Fibroblast of skin of left quadriceps (primary cell): Measurements from ENCODE around the gene MYT1.
"Not testable (repeated sequence)": the region's sequence is repeated elsewhere in the genome, so short reads cannot be mapped to it uniquely, and the experiment has no call there.

Experiments used
- DNase-seq, 2 experiments: peaks; one replicate each; pipeline ENCODE4 v3.0.0-alpha.2; 2013; ENCODE audit warnings: low read depth in 2 of 2

MYT1 gene

DNA sequence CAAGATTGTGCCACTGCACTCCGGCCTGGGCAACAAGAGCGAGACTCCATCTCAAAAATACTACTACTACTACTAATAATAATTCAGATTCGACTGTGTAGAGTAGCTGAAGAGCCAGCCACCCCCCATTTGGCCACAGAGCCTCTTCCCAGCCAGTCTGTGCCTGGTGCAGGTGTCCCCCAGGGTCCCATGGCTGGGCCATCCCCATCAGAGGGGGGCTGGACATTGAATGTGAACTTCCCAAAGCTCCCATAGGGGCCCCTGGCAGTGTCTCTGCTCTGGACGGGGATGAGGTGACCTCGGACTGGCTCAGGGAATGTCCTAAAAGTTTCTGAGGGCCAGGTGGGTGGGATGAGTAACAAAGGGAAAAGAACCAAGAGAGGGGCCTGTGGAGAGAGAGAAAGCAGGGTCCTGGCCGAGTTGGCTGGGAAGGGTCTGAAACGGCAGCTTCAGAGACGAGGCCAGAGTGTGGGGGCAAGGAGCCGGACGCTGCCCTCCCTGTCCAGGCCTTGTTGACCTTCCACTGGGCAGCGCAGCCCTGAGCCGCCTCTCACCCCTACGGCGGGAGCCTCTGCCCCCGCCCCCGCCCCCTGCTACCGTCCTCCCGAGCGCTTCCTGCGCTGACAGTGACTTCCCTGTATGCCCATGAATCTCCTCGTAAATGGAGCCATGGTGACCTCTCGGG is 66.4 kb downstream of the MYT1 start:
- DNase-seq, result no peak

DNA sequence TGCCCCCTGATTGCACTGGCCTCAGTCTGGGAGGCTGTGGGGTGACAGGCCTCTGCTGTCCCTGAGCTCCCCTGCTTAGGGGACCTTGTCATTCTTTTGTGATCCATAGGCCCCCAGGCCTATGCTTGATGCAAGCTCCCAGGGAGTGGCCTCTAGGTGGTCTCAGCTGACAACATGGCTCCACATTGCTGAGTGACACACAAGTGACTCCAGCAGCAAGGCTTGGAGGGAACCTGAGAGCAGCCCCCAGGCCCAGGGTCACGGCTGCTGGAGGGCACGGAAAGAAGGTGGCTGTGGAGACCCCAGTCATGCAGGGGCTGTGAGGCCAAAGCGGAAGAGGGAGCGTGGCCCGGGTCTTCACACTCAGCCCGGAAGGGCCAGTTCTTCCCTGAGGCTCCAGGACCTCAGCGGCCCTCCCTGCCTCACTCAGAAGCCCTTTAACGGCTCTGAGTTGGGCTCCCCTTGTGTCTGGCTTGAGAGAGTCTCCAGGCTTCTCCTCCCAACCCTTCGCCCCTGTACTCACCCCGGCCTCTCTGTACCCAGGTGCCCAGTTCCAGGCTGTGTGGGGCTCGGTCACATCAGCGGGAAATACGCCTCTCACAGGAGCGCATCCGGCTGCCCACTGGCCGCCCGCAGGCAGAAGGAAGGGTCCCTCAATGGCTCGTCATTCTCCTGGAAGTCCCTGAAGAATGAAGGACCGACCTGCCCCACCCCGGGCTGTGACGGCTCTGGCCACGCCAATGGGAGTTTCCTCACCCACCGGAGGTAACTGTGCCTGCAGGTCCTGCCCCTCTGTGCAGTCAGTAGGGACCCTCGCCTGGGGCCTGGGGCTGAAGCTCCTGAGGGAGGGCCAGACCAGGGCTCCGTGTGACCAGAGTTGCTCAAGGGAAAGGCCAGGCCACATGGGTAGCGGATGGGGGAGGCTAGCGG is 67.6 kb downstream of the MYT1 start:
- no peak for DNase-seq

DNA sequence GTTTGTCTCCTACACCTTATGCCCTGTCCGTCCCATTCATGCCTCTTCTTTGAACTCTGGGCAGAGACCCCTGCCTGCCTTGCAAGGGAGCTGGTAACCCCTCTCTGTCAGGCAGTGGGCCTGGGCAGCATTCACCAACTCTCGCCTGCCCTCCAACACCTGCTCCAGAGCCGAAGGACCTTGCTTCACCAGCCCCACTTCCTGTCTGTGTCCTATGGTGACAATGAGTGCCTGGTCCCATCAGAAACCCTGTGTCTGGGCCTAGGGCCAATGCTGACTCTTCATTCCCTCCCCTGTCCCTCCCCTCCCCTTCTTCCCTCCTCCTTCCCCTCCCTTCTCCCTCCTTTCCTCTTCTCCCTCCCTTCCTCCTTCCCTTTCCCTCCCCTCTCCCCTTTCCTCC is 68.5 kb downstream of the MYT1 start:
- DNase-seq, result no peak

GRCh38 chr20:64233725-64234124 is 69.5 kb downstream of the MYT1 start:
- DNase-seq, result no peak

DNA sequence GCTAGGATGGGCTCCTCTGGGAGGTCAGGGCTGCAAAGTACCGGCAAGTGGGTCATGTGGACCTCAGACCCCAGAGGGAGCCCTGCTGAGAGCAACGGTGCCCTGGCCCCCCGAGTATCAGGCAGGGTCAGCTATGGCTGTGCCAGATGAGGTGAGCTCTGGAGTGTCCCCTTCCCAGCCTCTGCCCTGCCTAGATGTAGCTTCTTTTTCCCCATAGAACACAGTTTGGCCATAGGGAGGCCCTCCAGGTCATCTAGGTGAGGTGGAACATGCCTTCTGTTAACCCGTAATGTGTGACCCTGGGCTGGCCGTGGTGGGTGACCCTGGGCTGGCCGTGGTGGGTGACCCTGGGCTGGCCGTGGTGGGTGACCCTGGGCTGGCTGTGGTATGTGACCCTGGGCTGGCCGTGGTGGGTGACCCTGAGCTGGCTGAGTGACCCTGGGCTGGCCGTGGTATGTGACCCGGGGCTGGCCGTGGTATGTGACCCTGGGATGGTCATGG is 70.1 kb downstream of the MYT1 start:
- no peak for DNase-seq

GRCh38 chr20:64234921-64235565 is 70.8 kb downstream of the MYT1 start:
- not testable (repeated sequence) for DNase-seq

DNA sequence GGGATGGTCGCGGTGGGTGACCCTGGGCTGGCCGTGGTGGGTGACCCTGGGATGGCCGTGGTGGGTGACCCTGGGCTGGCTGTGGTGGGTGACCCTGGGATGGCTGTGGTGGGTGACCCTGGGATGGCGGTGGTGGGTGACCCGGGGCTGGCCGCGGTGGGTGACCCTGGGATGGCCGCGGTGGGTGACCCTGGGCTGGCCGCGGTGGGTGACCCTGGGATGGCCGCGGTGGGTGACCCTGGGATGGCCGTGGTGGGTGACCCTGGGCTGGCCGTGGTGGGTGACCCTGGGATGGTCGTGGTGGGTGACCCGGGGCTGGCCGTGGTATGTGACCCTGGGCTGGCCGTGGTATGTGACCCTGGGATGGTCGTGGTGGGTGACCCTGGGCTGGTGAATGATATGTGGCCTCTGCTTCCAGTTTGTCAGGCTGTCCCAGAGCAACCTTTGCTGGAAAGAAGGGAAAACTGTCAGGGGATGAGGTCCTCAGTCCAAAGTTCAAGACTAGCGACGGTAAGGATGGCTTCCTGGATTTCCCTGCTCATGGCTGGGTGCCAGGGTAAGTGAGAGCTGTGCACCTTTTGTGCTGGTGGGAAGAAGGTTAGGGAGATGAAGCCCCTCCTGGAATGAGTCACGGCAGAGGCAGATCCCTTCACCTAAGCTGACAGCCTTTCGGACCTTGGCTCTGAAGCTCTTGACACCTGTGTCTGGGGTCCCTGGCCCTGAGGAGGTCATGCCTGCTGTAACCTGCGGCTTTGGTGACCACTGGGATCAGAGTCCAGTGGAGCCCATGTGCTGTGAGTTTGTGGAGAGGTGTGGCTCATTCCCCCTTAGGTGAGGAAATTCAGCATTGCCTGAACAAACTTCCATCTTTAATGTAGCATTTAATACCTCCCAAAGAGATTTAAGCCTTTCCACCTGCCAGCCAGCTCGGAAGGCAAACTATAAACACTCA is 72.2 kb downstream of the MYT1 start:
- DNase-seq, result no peak

DNA sequence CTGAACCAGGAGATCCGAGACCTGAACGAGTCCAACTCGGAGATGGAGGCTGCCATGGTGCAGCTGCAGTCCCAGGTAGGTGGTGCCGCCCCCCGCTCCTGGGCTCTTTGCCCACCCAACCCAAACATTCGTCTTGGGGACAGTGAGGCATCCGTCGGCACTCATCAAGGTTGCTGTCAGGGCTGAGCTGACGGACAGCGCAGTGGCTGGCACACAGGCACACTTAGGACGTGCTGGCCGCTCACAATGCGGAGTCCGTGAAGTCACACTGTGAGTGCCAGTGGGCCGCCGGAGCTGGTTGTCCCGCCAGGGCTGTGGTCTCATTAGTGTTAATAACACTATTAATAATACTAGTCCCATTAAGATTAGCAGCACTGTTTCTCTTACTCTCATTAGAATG is 73.1 kb downstream of the MYT1 start:
- DNase-seq, result no peak

- no peak for DNase-seq
Observed at GRCh38 chr20:64238115-64238825, 74.0 kb downstream of the MYT1 start.

DNA sequence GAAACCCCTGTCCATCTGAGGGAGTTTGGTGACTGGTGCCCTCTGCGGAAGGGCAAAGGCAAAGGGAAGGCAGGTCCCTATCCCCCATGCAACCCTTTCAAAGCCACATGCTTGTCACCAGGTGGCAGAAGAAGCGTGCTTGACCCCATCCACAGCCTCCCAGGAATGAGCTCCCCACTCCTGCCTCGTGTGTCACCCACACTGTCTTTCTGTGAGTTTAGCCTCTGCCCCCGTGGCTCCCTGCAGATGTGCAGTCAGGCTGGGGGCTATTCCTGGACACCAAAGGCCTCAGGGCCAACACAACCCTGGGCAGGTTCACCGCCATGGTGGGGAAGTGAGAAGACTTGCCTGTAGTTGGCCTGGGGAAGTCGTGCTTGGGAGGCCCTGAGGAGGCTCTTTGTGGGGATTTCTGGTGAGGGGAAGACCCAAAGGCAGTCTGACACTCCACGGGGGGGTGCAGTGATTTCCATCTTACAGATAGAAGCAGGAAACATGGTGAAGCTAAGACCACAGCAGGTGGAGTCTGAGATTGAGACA is 74.7 kb downstream of the MYT1 start:
- DNase-seq, result no peak

DNA sequence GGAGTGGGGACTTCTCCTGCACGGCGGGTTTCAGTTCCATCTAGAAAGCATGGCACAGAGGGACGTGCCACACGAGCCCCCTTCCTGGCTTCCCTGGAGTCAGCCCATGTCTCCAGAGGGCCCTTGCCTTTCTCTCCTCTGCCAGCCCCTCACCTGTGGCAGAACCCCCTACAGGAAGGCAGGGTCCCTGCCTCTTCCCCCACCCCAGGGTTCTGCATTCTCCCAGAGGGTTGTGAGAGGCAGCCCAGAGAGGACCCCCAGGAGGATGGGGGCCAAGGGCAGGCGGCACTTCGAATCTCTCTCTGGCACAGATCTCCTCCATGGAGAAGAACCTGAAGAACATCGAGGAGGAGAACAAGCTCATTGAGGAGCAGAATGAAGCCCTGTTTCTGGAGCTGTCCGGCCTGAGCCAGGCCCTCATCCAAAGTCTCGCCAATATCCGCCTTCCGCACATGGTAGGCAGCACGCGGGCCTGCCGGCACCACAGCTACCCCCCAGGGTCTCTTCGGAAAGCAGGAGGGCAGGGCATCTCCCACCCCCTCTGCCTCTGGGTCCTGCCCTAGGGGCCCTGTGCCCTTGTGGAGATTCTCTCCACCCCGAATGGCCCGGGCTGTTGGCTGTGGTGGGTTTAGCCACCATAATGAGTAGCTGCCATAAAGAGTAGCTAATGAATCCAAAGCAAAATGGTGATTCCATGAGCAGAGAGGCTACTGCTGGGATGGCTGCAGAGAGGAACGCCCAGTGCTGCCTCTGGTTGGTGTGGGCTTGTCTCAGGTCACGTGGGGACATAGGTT is 75.4 kb downstream of the MYT1 start:
- DNase-seq, result no peak

- DNase-seq, result no peak
Observed at GRCh38 chr20:64240243-64241015, 76.2 kb downstream of the MYT1 start.

GRCh38 chr20:64241061-64241460 is 76.8 kb downstream of the MYT1 start:
- no peak for DNase-seq

GRCh38 chr20:64242003-64242796 is 77.9 kb downstream of the MYT1 start:
- DNase-seq, result no peak

GRCh38 chr20:64242797-64243475 is 78.7 kb downstream of the MYT1 start:
- no peak for DNase-seq

- no peak for DNase-seq
Observed at GRCh38 chr20:64244281-64244805, 80.1 kb downstream of the MYT1 start.
